Activated CD8-positive, alpha-beta T cell treated with anti-CD3 and anti-CD28 coated beads, Interleukin-2, amount 10 ng/mL, durations not matched to agents 7 days and 5 days (primary cell): ENCODE measurements around the gene MBTPS1. TPM values are rescaled to one million over a fixed set of nuclear protein-coding genes. Genes with fewer than 3 reads are reported as not detected.

Source experiments
- ATAC-seq: fragments of 150-1000 bp; cut with Tn5 transposase; one replicate; pipeline ENCODE4 v1.10.0; 2021; ENCODE audit warnings: moderate library complexity
- CTCF ChIA-PET: fragments of 350-600 bp; sonication (Branson Sonifier 250); formaldehyde crosslinking; loops from one replicate; lab custom pipeline; 2021; ENCODE audit warnings: antibody characterized with exemption; lab: Charles Lee
- POLR2A ChIA-PET: fragments of 350-600 bp; sonication (Branson Sonifier 250); formaldehyde crosslinking; loops from one replicate; lab custom pipeline; 2021; ENCODE audit warnings: antibody characterized with exemption; lab: Charles Lee
- DNase-seq: peaks from one replicate; pipeline ENCODE4 v3.0.0-alpha.2; 2020
- H3K27ac Mint-ChIP-seq: one replicate; pipeline ENCODE4 v1.8.0; 2021; ENCODE audit warnings: mild to moderate bottlenecking, mixed read lengths
- H3K27me3 Mint-ChIP-seq: one replicate; pipeline ENCODE4 v1.8.0; 2021; ENCODE audit warnings: low read depth, mixed read lengths
- H3K36me3 Mint-ChIP-seq: one replicate; pipeline ENCODE4 v1.8.0; 2021; ENCODE audit warnings: low read depth, mixed read lengths
- H3K4me1 Mint-ChIP-seq: one replicate; pipeline ENCODE4 v1.8.0; 2021; ENCODE audit warnings: low read depth, mixed read lengths
- H3K4me3 Mint-ChIP-seq: one replicate; pipeline ENCODE4 v1.8.0; 2021; ENCODE audit warnings: mild to moderate bottlenecking, mixed read lengths
- H3K9me3 Mint-ChIP-seq: one replicate; pipeline ENCODE4 v1.8.0; 2022; ENCODE audit warnings: mixed read lengths; ENCODE audit not compliant: insufficient read depth
- total RNA-seq, 2 experiments: library from RNA; stranded (reverse); gene quantifications; one replicate each; pipeline ENCODE4 v1.2.3, GENCODE V29; 2021

MBTPS1 gene
- total RNA-seq, 2 experiments from 2014 or later = 49.3 to 52.7 TPM

DNA sequence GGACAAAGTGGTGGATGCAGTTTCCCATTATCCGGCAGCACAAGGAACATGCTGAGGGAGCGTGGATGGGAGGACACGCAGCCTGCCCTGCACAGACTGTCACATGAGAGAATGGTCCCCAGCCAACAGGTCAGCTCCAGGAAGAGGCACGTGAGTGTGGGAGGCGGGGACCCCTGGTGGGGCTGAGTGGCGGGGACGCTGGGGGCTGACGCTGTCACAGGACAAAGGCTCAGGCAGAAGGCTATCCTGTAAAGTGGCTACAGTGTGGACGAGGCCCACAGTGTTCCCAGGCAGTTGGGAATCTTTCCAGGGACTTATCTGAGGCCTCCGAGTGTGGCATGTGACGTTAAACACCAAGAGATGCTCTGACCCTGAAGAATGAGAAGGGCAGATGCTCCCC, 30.4 kb downstream of the MBTPS1 start:
- Mint-ChIP-seq H3K27ac (peak overlapping the region; percentile 41), H3K36me3 (peaks cover 52% of the 10 kb centered on the region), H3K4me1 (peaks cover 49% of the 10 kb centered on the region), H3K27me3 (no peaks in the 10 kb centered on the region), H3K9me3 (no peaks in the 10 kb centered on the region), H3K4me3 (no peak overlapping the region)
- POLR2A ChIA-PET = interaction anchor here (1.0 kb wide), 1 partner anchor 31 kb away, joined by 3 read pairs; the partner anchor contains the start of gene MBTPS1
- DNase-seq = no peak
- CTCF ChIA-PET = interaction anchor here (0.7 to 6.3 kb wide), 13 partner anchors 9 to 132 kb away, joined by 3 to 95 read pairs (median 12); partner anchors contain the start of genes DNAAF1, HSDL1, MBTPS1 and TAF1C
- no peak for ATAC-seq

DNA sequence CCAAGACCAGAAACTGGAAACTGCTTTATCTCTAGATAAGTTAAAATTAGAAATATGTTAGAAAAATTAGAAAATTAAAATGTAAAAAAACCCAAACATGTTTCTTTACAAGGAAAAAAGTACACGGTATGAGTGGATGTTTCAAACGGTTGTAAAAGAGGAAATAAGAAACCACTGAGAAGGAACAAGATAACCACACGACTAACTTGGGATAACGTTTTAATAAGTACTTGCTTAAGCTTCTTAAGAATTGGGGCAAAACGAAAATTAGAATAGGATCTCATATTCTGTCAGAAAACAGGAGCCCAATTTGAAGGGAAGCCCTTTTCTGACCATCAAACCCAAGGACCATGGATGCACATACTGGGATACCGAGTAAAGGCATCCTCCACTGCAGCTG, 31.0 kb downstream of the MBTPS1 start:
- Mint-ChIP-seq H3K4me1 (peaks cover 49% of the 10 kb centered on the region), H3K27me3 (no peaks in the 10 kb centered on the region), H3K36me3 (peaks cover 53% of the 10 kb centered on the region), H3K4me3 (no peak overlapping the region), H3K9me3 (no peaks in the 10 kb centered on the region), H3K27ac (peak overlapping the region; percentile 41)
- CTCF ChIA-PET = interaction anchor here (0.7 to 6.3 kb wide), 16 partner anchors 8 to 132 kb away, joined by 3 to 95 read pairs (median 12); partner anchors contain the start of genes DNAAF1, HSDL1, MBTPS1 and TAF1C
- POLR2A ChIA-PET = no interaction called here
- ATAC-seq = no peak
- no peak for DNase-seq

DNA sequence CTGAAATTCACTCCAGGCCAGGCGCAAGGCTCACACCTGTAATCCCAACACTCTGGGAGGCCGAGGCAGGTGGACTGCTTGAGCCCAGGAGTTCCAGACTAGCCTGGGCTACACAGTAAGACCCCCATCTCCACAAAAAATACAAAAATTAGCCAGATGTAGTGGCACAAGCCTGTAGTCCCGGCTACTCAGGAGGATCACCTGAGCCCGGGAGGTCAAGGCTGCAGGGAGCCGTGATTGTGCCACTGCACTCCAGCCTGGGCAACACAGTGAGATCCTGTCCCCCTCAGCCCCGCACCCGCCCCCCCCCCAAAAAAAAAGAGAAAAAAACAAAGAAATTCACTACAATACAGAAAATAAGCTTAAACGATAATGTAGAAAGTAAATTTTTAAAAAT, 31.5 kb downstream of the MBTPS1 start:
- ChIA-PET CTCF (interaction anchor here (0.8 to 6.3 kb wide), 25 partner anchors 8 to 131 kb away, joined by 3 to 95 read pairs (median 5); partner anchors contain the start of genes DNAAF1, HSDL1, MBTPS1 and TAF1C), POLR2A (no interaction called here)
- ATAC-seq = no peak
- Mint-ChIP-seq H3K9me3 (no peaks in the 10 kb centered on the region), H3K27ac (no peak overlapping the region), H3K27me3 (no peaks in the 10 kb centered on the region), H3K4me1 (peaks cover 49% of the 10 kb centered on the region), H3K4me3 (no peak overlapping the region), H3K36me3 (peaks cover 51% of the 10 kb centered on the region)
- no peak for DNase-seq

DNA sequence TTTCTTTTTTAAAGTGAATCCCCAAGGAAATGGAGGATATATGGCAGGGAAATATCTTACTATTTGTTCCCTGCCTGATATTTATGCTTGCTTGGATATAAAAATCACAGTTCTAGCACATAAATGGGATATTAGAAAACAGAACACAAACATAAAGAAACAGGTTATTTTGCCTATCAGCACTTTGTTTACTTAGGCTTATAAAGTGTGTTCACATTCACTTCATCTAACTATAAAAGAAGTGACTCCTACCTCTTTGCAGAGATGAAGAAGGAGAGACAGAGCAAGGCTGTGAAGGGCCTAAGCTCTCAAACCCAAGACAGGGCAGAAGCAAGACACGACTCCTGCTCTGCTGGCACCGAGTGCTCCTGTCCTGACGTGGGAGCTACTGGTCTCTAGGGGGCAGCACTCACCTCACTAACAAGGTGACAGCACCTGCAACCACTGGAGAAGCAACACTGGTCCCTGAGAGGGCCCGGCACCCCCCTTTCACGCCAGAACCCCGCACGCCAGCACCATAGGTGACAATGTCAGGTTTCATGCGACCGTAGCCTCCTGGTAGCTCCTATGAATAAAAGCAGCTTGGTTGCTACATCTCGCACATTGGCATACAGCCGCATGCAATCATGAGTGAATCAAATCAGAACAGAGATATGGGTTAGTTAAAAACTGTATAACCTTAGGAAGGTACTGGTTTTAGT, 32.0 kb downstream of the MBTPS1 start:
- Mint-ChIP-seq H3K27me3 (no peaks in the 10 kb centered on the region), H3K9me3 (no peaks in the 10 kb centered on the region), H3K4me3 (no peak overlapping the region), H3K27ac (no peak overlapping the region), H3K36me3 (peaks cover 49% of the 10 kb centered on the region), H3K4me1 (peaks cover 46% of the 10 kb centered on the region)
- POLR2A ChIA-PET = no interaction called here
- peak; percentile 84 for ATAC-seq
- CTCF ChIA-PET = interaction anchor here (0.6 to 6.3 kb wide), 28 partner anchors 10 to 158 kb away, joined by 3 to 95 read pairs (median 5); partner anchors contain the start of genes ADAD2, DNAAF1, HSDL1 and MBTPS1
- peak; percentile 84 for DNase-seq

DNA sequence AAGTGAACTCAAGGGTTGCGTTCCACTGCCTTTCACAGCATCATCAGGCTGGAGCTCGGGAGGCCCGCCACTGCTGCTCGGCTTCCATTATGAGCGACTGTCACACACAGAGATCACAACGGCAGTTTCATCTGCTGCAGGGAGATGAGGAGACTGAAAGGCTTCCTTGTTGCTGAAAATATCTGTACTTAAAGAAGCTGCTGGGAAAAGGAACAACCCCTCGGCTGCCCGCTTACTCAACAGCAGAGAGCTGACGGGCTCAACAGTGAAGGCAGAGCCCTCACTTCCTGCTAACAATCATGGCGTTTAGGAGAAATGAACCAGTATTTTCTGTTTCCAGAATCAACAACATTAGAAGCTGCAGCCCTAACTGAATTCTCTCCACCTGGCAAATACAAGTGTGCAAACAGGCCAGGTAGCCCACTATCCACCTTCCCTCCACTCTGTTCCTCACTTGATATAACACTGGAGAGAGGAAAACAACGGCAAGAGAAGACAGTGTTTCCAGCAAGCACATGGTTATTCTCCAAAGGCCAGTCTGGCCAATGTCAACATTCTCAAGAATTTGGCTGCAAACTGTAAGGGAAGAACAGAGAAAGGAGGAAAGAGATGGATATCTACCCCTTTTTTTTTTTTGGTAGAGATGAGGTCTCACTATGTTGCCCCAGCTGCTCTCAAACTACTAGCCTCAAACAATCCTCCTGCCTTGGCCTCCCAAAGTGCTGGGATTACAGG, 33.7 kb downstream of the MBTPS1 start:
- Mint-ChIP-seq H3K9me3 (no peaks in the 10 kb centered on the region), H3K27me3 (no peaks in the 10 kb centered on the region), H3K4me3 (no peak overlapping the region), H3K27ac (no peak overlapping the region), H3K4me1 (peaks cover 30% of the 10 kb centered on the region), H3K36me3 (peaks cover 41% of the 10 kb centered on the region)
- ATAC-seq (no peak), DNase-seq (no peak)
- ChIA-PET CTCF (interaction anchor here (0.5 to 3.4 kb wide), 6 partner anchors 9 to 129 kb away, joined by 3 to 27 read pairs (median 7); partner anchors contain the start of genes MBTPS1 and TAF1C), POLR2A (interaction anchor here (0.8 kb wide), 1 partner anchor 29 kb away, joined by 3 read pairs; no protein-coding TSS in a partner anchor)

DNA sequence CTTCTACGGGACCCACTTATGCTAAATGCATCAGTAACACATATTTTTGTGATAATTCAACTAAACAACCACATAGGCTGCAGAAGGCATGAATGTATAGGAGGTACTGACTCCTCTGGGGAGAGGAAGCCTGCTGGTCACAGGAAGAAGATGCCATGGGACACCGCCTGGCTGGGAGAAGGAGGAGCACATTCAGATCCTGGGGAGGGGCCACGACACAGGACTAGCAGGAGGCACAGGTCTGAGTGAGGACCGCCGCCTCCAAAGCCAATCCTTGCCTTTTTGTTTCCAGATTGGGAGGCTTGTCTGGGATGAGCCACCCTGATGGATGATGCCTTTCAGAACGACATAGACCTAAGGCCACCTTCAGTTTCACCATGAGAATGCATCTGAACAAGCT, 34.6 kb downstream of the MBTPS1 start:
- CTCF ChIA-PET = interaction anchor here (1.2 to 3.0 kb wide), 5 partner anchors 16 to 105 kb away, joined by 5 to 16 read pairs (median 8); partner anchors contain the start of genes MBTPS1 and TAF1C
- no peak for DNase-seq

DNA sequence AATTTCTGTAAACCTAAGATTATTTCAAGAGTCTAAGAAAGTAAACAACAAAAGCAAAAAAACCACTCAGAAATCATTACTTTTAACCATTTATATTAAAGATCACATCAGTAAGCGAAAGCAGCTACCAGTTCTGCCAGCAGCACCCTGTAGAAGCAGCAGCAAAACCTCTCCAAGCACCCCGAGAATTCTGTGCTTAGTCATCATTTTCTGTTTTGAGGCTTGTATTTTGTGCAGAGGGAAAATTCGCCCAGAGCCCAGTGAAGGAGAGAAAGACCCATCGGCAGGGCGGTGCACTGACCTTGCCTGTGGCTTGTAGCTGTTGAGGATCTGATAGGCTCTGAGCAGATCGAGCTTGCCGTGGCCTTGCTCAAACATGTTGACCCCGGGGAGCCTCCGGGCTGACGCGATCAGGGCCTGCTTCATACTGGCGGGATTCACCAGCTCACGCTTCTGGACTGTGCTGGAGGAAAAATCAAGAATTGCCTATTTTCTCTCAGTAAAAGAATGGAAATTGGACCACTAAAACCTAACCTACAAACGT, 35.2 kb downstream of the MBTPS1 start:
- Mint-ChIP-seq H3K27ac (no peak overlapping the region), H3K4me3 (no peak overlapping the region), H3K4me1 (peaks cover 16% of the 10 kb centered on the region), H3K9me3 (no peaks in the 10 kb centered on the region), H3K36me3 (peaks cover 39% of the 10 kb centered on the region), H3K27me3 (no peaks in the 10 kb centered on the region)
- ATAC-seq (no peak), DNase-seq (no peak)
- POLR2A ChIA-PET = no interaction called here
- CTCF ChIA-PET = interaction anchor here (1.2 to 3.0 kb wide), 4 partner anchors 16 to 106 kb away, joined by 3 to 16 read pairs (median 8); partner anchors contain the start of gene TAF1C

More for the DNA sequence above, 34.6 kb downstream of the MBTPS1 start:
- no peak for ATAC-seq
- H3K4me3 Mint-ChIP-seq = no peak overlapping the region
- H3K36me3 Mint-ChIP-seq = peaks cover 42% of the 10 kb centered on the region
- no peak overlapping the region for H3K27ac Mint-ChIP-seq
- no peaks in the 10 kb centered on the region for H3K9me3 Mint-ChIP-seq
- POLR2A ChIA-PET = no interaction called here
- peaks cover 22% of the 10 kb centered on the region for H3K4me1 Mint-ChIP-seq
- H3K27me3 Mint-ChIP-seq = no peaks in the 10 kb centered on the region

DNA sequence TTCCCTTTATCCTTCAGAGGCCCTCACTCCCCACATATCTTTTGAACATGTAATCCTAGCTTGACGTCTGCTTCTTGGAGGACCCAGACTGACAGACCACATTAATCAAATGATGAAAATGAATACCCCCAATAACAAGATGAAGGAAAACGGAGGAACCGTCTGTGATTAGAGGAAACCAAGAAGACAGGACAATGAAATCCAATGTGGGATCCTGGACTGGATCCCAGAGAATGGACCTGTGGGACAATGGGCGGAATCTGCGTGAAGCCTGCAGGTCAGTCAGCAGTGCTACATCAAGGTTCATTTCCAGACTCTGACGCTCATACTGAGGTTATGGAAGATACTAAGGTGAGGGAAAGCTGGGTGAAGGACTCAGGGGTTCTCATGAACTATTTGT, 35.9 kb downstream of the MBTPS1 start:
- H3K27me3 Mint-ChIP-seq = no peaks in the 10 kb centered on the region
- no peaks in the 10 kb centered on the region for H3K9me3 Mint-ChIP-seq
- H3K4me1 Mint-ChIP-seq = peaks cover 9% of the 10 kb centered on the region
- ChIA-PET CTCF (interaction anchor here (1.2 to 3.0 kb wide), 5 partner anchors 15 to 106 kb away, joined by 3 to 16 read pairs (median 5); partner anchors contain the start of genes MBTPS1 and TAF1C), POLR2A (no interaction called here)
- peaks cover 37% of the 10 kb centered on the region for H3K36me3 Mint-ChIP-seq
- no peak for DNase-seq
- ATAC-seq = no peak
- H3K4me3 Mint-ChIP-seq = no peak overlapping the region
- H3K27ac Mint-ChIP-seq = no peak overlapping the region

DNA sequence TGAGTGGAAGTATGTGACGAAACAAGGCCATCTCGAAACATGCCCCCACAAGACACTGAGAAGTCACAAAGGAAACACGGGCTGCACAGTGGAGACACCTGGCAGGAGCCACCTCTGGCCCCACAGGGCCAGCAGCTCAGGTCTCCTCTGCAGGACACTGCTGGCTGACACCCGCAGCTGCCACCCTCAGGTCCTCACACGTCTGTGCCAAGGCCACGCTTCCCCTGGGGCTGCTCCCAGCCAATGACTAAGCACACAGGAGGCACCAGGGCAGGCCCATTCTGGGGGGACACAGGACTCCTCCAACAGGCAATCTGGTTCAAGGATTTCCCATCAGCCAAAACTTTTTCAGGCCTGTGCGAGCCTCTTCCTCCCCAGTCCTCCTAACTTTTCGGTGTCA, 36.4 kb downstream of the MBTPS1 start:
- ChIA-PET CTCF (interaction anchor here (0.8 to 3.0 kb wide), 7 partner anchors 9 to 107 kb away, joined by 3 to 16 read pairs (median 4); partner anchors contain the start of genes MBTPS1 and TAF1C), POLR2A (no interaction called here)
- H3K4me1 Mint-ChIP-seq = peaks cover 7% of the 10 kb centered on the region
- DNase-seq = no peak
- no peaks in the 10 kb centered on the region for H3K27me3 Mint-ChIP-seq
- H3K9me3 Mint-ChIP-seq = no peaks in the 10 kb centered on the region
- H3K27ac Mint-ChIP-seq = peak overlapping the region; percentile 7
- H3K36me3 Mint-ChIP-seq = peaks cover 40% of the 10 kb centered on the region
- no peak overlapping the region for H3K4me3 Mint-ChIP-seq
- no peak for ATAC-seq

DNA sequence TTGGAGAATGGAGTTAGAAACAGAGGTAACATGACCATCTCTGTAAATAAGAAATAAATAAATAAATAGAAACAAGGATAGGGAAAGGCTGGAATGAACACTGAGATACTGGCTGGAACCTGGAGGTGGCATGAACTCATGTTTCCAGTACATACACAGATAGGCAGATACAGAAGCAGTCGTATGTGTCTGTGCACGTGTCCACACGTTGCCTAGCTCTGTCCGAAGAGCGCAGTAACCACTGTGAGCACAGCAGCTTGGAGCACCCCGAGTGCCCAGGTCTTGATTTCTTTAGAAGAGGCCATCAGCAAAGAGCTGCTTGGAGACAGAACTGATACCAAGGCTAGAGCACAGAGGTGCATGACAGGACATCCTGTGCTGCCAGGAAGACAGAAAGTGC, 37.1 kb downstream of the MBTPS1 start:
- peaks cover under 1% of the 10 kb centered on the region for H3K4me1 Mint-ChIP-seq
- H3K36me3 Mint-ChIP-seq = peaks cover 42% of the 10 kb centered on the region
- no peaks in the 10 kb centered on the region for H3K9me3 Mint-ChIP-seq
- POLR2A ChIA-PET = no interaction called here
- ATAC-seq (no peak), DNase-seq (no peak)
- CTCF ChIA-PET = interaction anchor here (0.8 to 3.0 kb wide), 6 partner anchors 9 to 107 kb away, joined by 3 to 16 read pairs (median 5); partner anchors contain the start of genes MBTPS1 and TAF1C
- H3K27me3 Mint-ChIP-seq = no peaks in the 10 kb centered on the region
- no peak overlapping the region for H3K4me3 Mint-ChIP-seq
- no peak overlapping the region for H3K27ac Mint-ChIP-seq

DNA sequence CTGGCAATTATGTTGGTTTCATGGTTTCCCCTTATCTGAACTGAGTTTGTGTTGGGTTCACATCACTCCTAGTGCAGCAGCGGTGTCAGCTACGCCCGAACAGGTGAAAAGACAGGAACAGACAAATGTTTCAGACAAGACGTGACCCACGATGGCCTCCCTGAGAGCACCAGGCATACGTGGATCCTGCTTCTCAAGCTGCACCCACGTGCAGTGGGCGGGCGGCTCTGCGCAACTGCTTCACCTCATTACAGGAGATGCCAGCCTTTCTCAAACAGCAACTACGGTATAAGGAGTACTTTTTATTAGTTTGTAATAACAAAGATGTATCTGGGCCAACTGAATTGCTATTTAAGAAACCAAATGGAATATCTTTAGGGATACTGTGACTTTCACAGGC, 41.4 kb downstream of the MBTPS1 start:
- CTCF ChIA-PET = interaction anchor here (2.0 to 2.1 kb wide), 2 partner anchors 10 kb away, joined by 7 to 8 read pairs; no protein-coding TSS in a partner anchor

More for the DNA sequence above, 41.4 kb downstream of the MBTPS1 start:
- ATAC-seq = no peak
- Mint-ChIP-seq H3K4me1 (no peaks in the 10 kb centered on the region), H3K9me3 (no peaks in the 10 kb centered on the region), H3K4me3 (no peak overlapping the region), H3K36me3 (peaks cover 39% of the 10 kb centered on the region), H3K27me3 (no peaks in the 10 kb centered on the region), H3K27ac (no peak overlapping the region)
- POLR2A ChIA-PET = no interaction called here
- DNase-seq = no peak
